H9 (cell line): ENCODE measurements around the gene MYH11. TPM values are rescaled to one million over a fixed set of nuclear protein-coding genes. Genes with fewer than 3 reads are reported as not detected.
"Not testable (repeated sequence)": the region's sequence is repeated elsewhere in the genome, so short reads cannot be mapped to it uniquely, and the experiment has no call there.

ENCODE experiments used
- DNase-seq: peaks from one replicate; pipeline ENCODE4 v3.0.0-alpha.2; 2017
- H2AFZ ChIP-seq: one replicate; pipeline ENCODE4 v1.6.1; 2013; ENCODE audit warnings: mild to moderate bottlenecking, low read length, control low read depth, moderate library complexity
- H2AK5ac ChIP-seq: 2 replicates; pipeline ENCODE4 v1.6.1; 2013; ENCODE audit warnings: low read length, control low read depth, mixed read lengths; ENCODE audit not compliant: insufficient read length
- H2BK120ac ChIP-seq: one replicate; pipeline ENCODE4 v1.6.1; 2013; ENCODE audit warnings: low read depth, mild to moderate bottlenecking, low read length, control low read depth, inconsistent platforms; ENCODE audit not compliant: poor library complexity, severe bottlenecking
- H2BK12ac ChIP-seq: 2 replicates; pipeline ENCODE4 v1.6.1; 2013; ENCODE audit warnings: low read length, control low read depth, mixed read lengths, low read depth; ENCODE audit not compliant: insufficient read length
- H2BK15ac ChIP-seq: 2 replicates; pipeline ENCODE4 v1.6.1; 2013; ENCODE audit warnings: low read depth, low read length, control low read depth
- H2BK20ac ChIP-seq: one replicate; pipeline ENCODE4 v1.6.1; 2013; ENCODE audit warnings: low read depth, mild to moderate bottlenecking, low read length, control low read depth, inconsistent platforms; ENCODE audit not compliant: poor library complexity, severe bottlenecking
- H2BK5ac ChIP-seq: 2 replicates; pipeline ENCODE4 v1.6.1; 2013; ENCODE audit warnings: low read length, control low read depth, mixed read lengths; ENCODE audit not compliant: insufficient read length
- H3K14ac ChIP-seq: 2 replicates; pipeline ENCODE4 v1.6.1; 2013; ENCODE audit warnings: low read length, control low read depth; ENCODE audit not compliant: insufficient read depth
- H3K18ac ChIP-seq: 2 replicates; pipeline ENCODE4 v1.6.1; 2013; ENCODE audit warnings: low read depth, mild to moderate bottlenecking, mixed read lengths, low read length, control low read depth; ENCODE audit not compliant: insufficient read length
- H3K23ac ChIP-seq: 2 replicates; pipeline ENCODE4 v1.6.1; 2013; ENCODE audit warnings: low read length, control low read depth, mixed read lengths, low read depth; ENCODE audit not compliant: insufficient read length
- H3K23me2 ChIP-seq: 2 replicates; pipeline ENCODE4 v1.6.1; 2013; ENCODE audit warnings: low read depth, mild to moderate bottlenecking, mixed read lengths, low read length, control low read depth; ENCODE audit not compliant: insufficient read length, poor library complexity, severe bottlenecking
- H3K27ac ChIP-seq: 2 replicates; pipeline ENCODE4 v1.5.1; 2013; ENCODE audit warnings: low read length, control low read depth, mixed read lengths, low read depth; ENCODE audit not compliant: insufficient read length
- H3K27me3 ChIP-seq: 2 replicates; pipeline ENCODE4 v1.6.1; 2013; ENCODE audit warnings: low read length, control low read depth, inconsistent platforms; ENCODE audit not compliant: insufficient read depth
- H3K4ac ChIP-seq: 2 replicates; pipeline ENCODE4 v1.6.1; 2013; ENCODE audit warnings: low read depth, mild to moderate bottlenecking, control low read depth, inconsistent platforms, low read length, moderate library complexity
- H3K4me1 ChIP-seq: 2 replicates; pipeline ENCODE4 v1.6.1; 2013; ENCODE audit warnings: low read length, control low read depth, inconsistent platforms; ENCODE audit not compliant: insufficient read depth
- H3K4me2 ChIP-seq: 2 replicates; pipeline ENCODE4 v1.6.1; 2013; ENCODE audit warnings: low read length, control low read depth, mixed read lengths; ENCODE audit not compliant: insufficient read length, insufficient read depth
- H3K56ac ChIP-seq: 2 replicates; pipeline ENCODE4 v1.6.1; 2013; ENCODE audit warnings: low read depth, mild to moderate bottlenecking, mixed read lengths, low read length, control low read depth; ENCODE audit not compliant: insufficient read length
- H3K79me1 ChIP-seq: 2 replicates; pipeline ENCODE4 v1.6.1; 2013; ENCODE audit warnings: low read depth, mild to moderate bottlenecking, moderate library complexity, low read length, control low read depth, inconsistent platforms; ENCODE audit not compliant: insufficient read depth, poor library complexity, severe bottlenecking
- H3K79me2 ChIP-seq: 2 replicates; pipeline ENCODE4 v1.6.1; 2013; ENCODE audit warnings: low read length, control low read depth, inconsistent platforms; ENCODE audit not compliant: insufficient read depth
- H3K9ac ChIP-seq: 2 replicates; pipeline ENCODE4 v1.6.1; 2013; ENCODE audit warnings: low read length, control low read depth, mixed read lengths; ENCODE audit not compliant: insufficient read length; ENCODE audit errors: extremely low read depth
- H3K9me3 ChIP-seq: one replicate; pipeline ENCODE4 v1.6.1; 2013; ENCODE audit warnings: low read depth, low read length, inconsistent platforms; ENCODE audit not compliant: control insufficient read depth
- H3T11ph ChIP-seq: one replicate; pipeline ENCODE4 v1.6.1; 2013; ENCODE audit warnings: mild to moderate bottlenecking, low read length, control low read depth, inconsistent platforms
- H4K20me1 ChIP-seq: one replicate; pipeline ENCODE4 v1.6.1; 2013; ENCODE audit not compliant: control insufficient read depth, insufficient read length, insufficient read depth
- H4K5ac ChIP-seq: 2 replicates; pipeline ENCODE4 v1.6.1; 2013; ENCODE audit warnings: low read depth, mild to moderate bottlenecking, mixed read lengths, low read length, control low read depth; ENCODE audit not compliant: insufficient read length
- H4K8ac ChIP-seq: replicated peaks from 2 replicates; pipeline ENCODE4 v1.6.1; 2013; ENCODE audit warnings: low read length, control low read depth, mixed read lengths, low read depth; ENCODE audit not compliant: insufficient read length
- H4K91ac ChIP-seq: 2 replicates; pipeline ENCODE4 v1.6.1; 2013; ENCODE audit warnings: low read depth, mild to moderate bottlenecking, moderate library complexity, mixed read lengths, low read length, control low read depth; ENCODE audit not compliant: insufficient read length
- H3K27ac Mint-ChIP-seq, 3 experiments: 2 replicates in 2 of 3; 3 replicates in 1 of 3; pipeline ENCODE4 v1.8.0; 2020 to 2021; ENCODE audit warnings: mixed read lengths in 3 of 3, mild to moderate bottlenecking in 1 of 3, moderate library complexity in 1 of 3
- H3K27me3 Mint-ChIP-seq: 2 replicates; pipeline ENCODE4 v1.8.0; 2021; ENCODE audit warnings: low read depth, mild to moderate bottlenecking, moderate library complexity, mixed read lengths
- H3K36me3 Mint-ChIP-seq, 3 experiments: 2 replicates in 2 of 3; 3 replicates in 1 of 3; pipeline ENCODE4 v1.8.0; 2020 to 2021; ENCODE audit warnings: low read depth in 3 of 3, mixed read lengths in 3 of 3; ENCODE audit not compliant: insufficient read depth in 1 of 3
- H3K4me1 Mint-ChIP-seq, 2 experiments: 2 replicates each; pipeline ENCODE4 v1.8.0; 2020; ENCODE audit warnings: mixed read lengths in 2 of 2
- H3K4me3 Mint-ChIP-seq, 2 experiments: 2 replicates in 1 of 2; 3 replicates in 1 of 2; pipeline ENCODE4 v1.8.0; 2020 to 2021; ENCODE audit warnings: mild to moderate bottlenecking in 2 of 2, mixed read lengths in 2 of 2, moderate library complexity in 1 of 2
- H3K9me3 Mint-ChIP-seq, 2 experiments: 2 replicates in 1 of 2; 3 replicates in 1 of 2; pipeline ENCODE4 v1.8.0; 2020; ENCODE audit warnings: mild to moderate bottlenecking in 2 of 2, mixed read lengths in 2 of 2, moderate library complexity in 1 of 2
- WGBS: extraction: QIAGEN DNeasy Blood & Tissue Kit; methylation state at CpG from one replicate; pipeline ENCODE4 v1.1.7; 2013; ENCODE audit warnings: missing lambda C conversion rate, low lambda C conversion rate, mixed read lengths; ENCODE audit not compliant: insufficient read length; ENCODE audit errors: extremely low coverage; 5-methylcytosine and 5-hydroxymethylcytosine counted together
- total RNA-seq: library from RNA; stranded (reverse); gene quantifications from 2 replicates; pipeline ENCODE4 v1.2.1, GENCODE V29; 2021
- TF ChIP-seq, protein P1 (sequence below): fragments of 200-600 bp; sonication (generic); conservative IDR thresholded peaks from 3 replicates; pipeline ENCODE4 v1.8.0; 2021; ENCODE audit warnings: antibody characterized with exemption, mild to moderate bottlenecking

Gene MYH11
- total RNA-seq, 1 experiment from 2014 or later, result 0.42 TPM

DNA sequence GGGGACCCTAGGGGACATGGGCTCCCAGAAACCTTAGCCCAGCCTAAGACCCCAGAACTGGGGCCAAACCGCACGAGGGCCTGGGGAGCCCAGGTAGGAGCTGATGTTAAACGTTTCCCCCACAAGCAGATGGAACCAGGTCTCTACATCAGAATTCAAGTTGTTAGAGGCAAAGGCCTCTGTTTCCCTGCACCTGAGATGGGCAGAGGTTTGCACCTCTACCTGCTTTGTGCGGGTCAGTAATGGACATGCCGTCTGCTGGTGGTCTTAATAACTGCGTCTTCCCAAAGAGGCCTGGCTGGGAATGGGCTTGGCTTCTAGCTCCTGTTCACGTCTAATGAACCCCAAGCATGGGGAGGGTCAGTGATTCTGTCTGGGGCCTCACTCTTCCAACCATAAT is 127.7 kb downstream of the MYH11 start:
- no peaks in the 10 kb centered on the region for H3K9me3 ChIP-seq
- H3T11ph ChIP-seq, result no peak overlapping the region
- H3K4me1 ChIP-seq, result no peaks in the 10 kb centered on the region
- no peak overlapping the region for H4K91ac ChIP-seq
- no peak for DNase-seq
- no CpG with 5 or more reads among the region's 7 CpGs for WGBS
- H3K27me3 ChIP-seq, result no peaks in the 10 kb centered on the region
- no peaks in the 10 kb centered on the region for H3K23me2 ChIP-seq
- H3K4ac ChIP-seq, result no peak overlapping the region
- TF ChIP-seq, protein P1, sequence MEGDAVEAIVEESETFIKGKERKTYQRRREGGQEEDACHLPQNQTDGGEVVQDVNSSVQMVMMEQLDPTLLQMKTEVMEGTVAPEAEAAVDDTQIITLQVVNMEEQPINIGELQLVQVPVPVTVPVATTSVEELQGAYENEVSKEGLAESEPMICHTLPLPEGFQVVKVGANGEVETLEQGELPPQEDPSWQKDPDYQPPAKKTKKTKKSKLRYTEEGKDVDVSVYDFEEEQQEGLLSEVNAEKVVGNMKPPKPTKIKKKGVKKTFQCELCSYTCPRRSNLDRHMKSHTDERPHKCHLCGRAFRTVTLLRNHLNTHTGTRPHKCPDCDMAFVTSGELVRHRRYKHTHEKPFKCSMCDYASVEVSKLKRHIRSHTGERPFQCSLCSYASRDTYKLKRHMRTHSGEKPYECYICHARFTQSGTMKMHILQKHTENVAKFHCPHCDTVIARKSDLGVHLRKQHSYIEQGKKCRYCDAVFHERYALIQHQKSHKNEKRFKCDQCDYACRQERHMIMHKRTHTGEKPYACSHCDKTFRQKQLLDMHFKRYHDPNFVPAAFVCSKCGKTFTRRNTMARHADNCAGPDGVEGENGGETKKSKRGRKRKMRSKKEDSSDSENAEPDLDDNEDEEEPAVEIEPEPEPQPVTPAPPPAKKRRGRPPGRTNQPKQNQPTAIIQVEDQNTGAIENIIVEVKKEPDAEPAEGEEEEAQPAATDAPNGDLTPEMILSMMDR, result no peak
- no peaks in the 10 kb centered on the region for H3K27me3 Mint-ChIP-seq
- H3K4me1 Mint-ChIP-seq, result peaks cover 0 to 2% of the 10 kb centered on the region in 2 experiments; a peak in 1 of 4 replicates
- no peak overlapping the region for H3K27ac Mint-ChIP-seq
- no peak overlapping the region for H2AFZ ChIP-seq
- H3K79me1 ChIP-seq, result no peaks in the 10 kb centered on the region
- H3K18ac ChIP-seq, result no peak overlapping the region
- H2AK5ac ChIP-seq, result no peak overlapping the region
- no peak overlapping the region for H3K23ac ChIP-seq
- no peak overlapping the region for H3K4me3 Mint-ChIP-seq
- H4K8ac ChIP-seq, result no peak overlapping the region
- no peak overlapping the region for H2BK120ac ChIP-seq
- H3K27ac ChIP-seq, result no peak overlapping the region
- no peak overlapping the region for H2BK15ac ChIP-seq
- H2BK5ac ChIP-seq, result no peak overlapping the region
- H3K4me2 ChIP-seq, result no peak overlapping the region
- no peak overlapping the region for H2BK12ac ChIP-seq
- H4K20me1 ChIP-seq, result no peaks in the 10 kb centered on the region
- no peak overlapping the region for H3K56ac ChIP-seq
- H3K36me3 Mint-ChIP-seq, result peaks cover 14 to 19% (median 18%) of the 10 kb centered on the region in 3 experiments
- no peaks in the 10 kb centered on the region for H3K79me2 ChIP-seq
- no peaks in the 10 kb centered on the region for H3K9me3 Mint-ChIP-seq
- no peak overlapping the region for H3K14ac ChIP-seq
- no peak overlapping the region for H2BK20ac ChIP-seq
- no peak overlapping the region for H3K9ac ChIP-seq
- H4K5ac ChIP-seq, result no peak overlapping the region

GRCh38 chr16:15727697-15728096 is 129.1 kb downstream of the MYH11 start:
- not testable (repeated sequence) for H3K4me1 Mint-ChIP-seq, H3K79me1 ChIP-seq, H3T11ph ChIP-seq, H4K5ac ChIP-seq, H3K9me3 Mint-ChIP-seq, H3K56ac ChIP-seq, H4K20me1 ChIP-seq, H3K23me2 ChIP-seq, H3K4me1 ChIP-seq, H2BK15ac ChIP-seq, H3K9ac ChIP-seq, H3K4me3 Mint-ChIP-seq, H2AK5ac ChIP-seq, DNase-seq, H2BK120ac ChIP-seq, H3K27ac Mint-ChIP-seq, H3K23ac ChIP-seq, H3K9me3 ChIP-seq, H3K27me3 ChIP-seq, H2BK12ac ChIP-seq, H3K18ac ChIP-seq, H2AFZ ChIP-seq, H4K8ac ChIP-seq, H3K27ac ChIP-seq, H3K79me2 ChIP-seq, H4K91ac ChIP-seq, H2BK5ac ChIP-seq, H3K4me2 ChIP-seq, H3K14ac ChIP-seq, H2BK20ac ChIP-seq, H3K4ac ChIP-seq, H3K27me3 Mint-ChIP-seq
- no CpG with 5 or more reads among the region's 5 CpGs for WGBS
- H3K36me3 Mint-ChIP-seq, result peaks cover 14 to 21% (median 21%) of the 10 kb centered on the region in 3 experiments
